Tibial artery (tissue), 4 donors: Measurements from ENCODE around the gene COL15A1.

ENCODE experiments used
- DNase-seq, 2 donors: peaks; one replicate each; pipeline ENCODE4 v3.0.0-alpha.2; 2019
- H3K27ac ChIP-seq, 2 donors: fragments of 200-600 bp; sonication (generic) in 1 of 2; 1 replicate in 1 of 2; 2 replicates in 1 of 2; pipeline ENCODE4 v1.5.1; 2018 to 2019; ENCODE audit warnings: mild to moderate bottlenecking in 1 of 2
- H3K27me3 ChIP-seq, 2 donors: fragments of 200-600 bp; sonication (generic) in 1 of 2; one replicate each; pipeline versions ENCODE4 v1.5.1 to v1.6.0; 2016 to 2019
- H3K36me3 ChIP-seq, 3 donors: fragments of 200-600 bp; sonication (generic) in 2 of 3; one replicate each; pipeline ENCODE4 v1.5.1; 2016 to 2019; ENCODE audit warnings: mild to moderate bottlenecking in 2 of 3
- H3K4me1 ChIP-seq, 4 donors: fragments of 200-600 bp; sonication (generic) in 2 of 4; 1 replicate in 3 of 4; 2 replicates in 1 of 4; pipeline ENCODE4 v1.5.1; 2016 to 2019
- H3K4me3 ChIP-seq, 2 donors: fragments of 200-600 bp; sonication (generic) in 1 of 2; 1 replicate in 1 of 2; 2 replicates in 1 of 2; pipeline ENCODE4 v1.5.1; 2018 to 2019; ENCODE audit warnings: mild to moderate bottlenecking in 2 of 2
- H3K9me3 ChIP-seq, 3 donors: fragments of 200-600 bp; sonication (generic) in 1 of 3; one replicate each; pipeline ENCODE4 v1.5.1; 2016 to 2019
- CTCF ChIP-seq, 2 experiments: fragments of 200-600 bp in 1 of 2; fragments of 450-650 bp in 1 of 2; IDR thresholded peaks; one replicate each; pipeline ENCODE4 v1.5.1; 2017 to 2019; ENCODE audit warnings: antibody characterized with exemption in 2 of 2, mild to moderate bottlenecking in 1 of 2, moderate library complexity in 1 of 2
- intact Hi-C: fragments of 100-400 bp; cut with DNase I; formaldehyde crosslinking; loops from one replicate; pipeline ENCODE4 v1.15.0; 2023; ENCODE audit warnings: low total_unique reads

COL15A1 gene

GRCh38 chr9:98954244-98954610 is 10.5 kb downstream of the COL15A1 start:
- Histone ChIP-seq H3K27me3 (no peaks in the 10 kb centered on the region), H3K4me1 (peaks cover 6 to 41% (median 15%) of the 10 kb centered on the region in 4 donors), H3K36me3 (no peaks in the 10 kb centered on the region), H3K9me3 (peaks cover 0 to 6% (median 0%) of the 10 kb centered on the region in 3 donors), H3K27ac (peak overlapping the region; percentile 24 to 29), H3K4me3 (no peak overlapping the region)
- no peak for DNase-seq
- intact Hi-C loops, result no loop called here
- TF ChIP-seq CTCF (IDR thresholded peaks at IDR 0.05), result no peak

DNA sequence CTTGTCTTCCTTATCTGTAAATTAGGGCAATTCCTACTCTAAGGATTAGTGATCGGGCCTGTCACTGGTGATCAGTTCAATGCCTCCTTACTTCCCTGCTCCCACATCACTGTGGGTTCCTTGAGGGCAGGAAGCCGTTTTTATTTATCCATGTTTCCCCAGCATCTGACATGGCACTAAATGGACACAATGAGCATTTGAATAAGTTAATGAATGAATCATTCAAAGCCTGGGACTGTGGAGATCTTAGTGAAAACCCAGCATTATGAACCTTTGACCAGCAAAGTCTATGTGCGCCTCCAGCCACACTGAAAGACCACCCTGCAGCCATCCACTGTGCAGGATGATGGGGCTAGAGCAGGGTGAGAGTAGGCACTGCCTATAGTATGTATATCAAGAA is 11.6 kb downstream of the COL15A1 start:
- intact Hi-C loops, result no loop called here
- H3K27me3 ChIP-seq, result no peaks in the 10 kb centered on the region
- peak overlapping the region; percentile 40 to 85 for H3K27ac ChIP-seq
- no peak for DNase-seq
- peaks cover 6 to 47% (median 25%) of the 10 kb centered on the region in 4 donors for H3K4me1 ChIP-seq
- H3K9me3 ChIP-seq, result peaks cover 0 to 6% (median 0%) of the 10 kb centered on the region in 3 donors
- TF ChIP-seq CTCF (IDR thresholded peaks at IDR 0.05), result no peak
- no peak overlapping the region for H3K4me3 ChIP-seq
- H3K36me3 ChIP-seq, result no peaks in the 10 kb centered on the region

DNA sequence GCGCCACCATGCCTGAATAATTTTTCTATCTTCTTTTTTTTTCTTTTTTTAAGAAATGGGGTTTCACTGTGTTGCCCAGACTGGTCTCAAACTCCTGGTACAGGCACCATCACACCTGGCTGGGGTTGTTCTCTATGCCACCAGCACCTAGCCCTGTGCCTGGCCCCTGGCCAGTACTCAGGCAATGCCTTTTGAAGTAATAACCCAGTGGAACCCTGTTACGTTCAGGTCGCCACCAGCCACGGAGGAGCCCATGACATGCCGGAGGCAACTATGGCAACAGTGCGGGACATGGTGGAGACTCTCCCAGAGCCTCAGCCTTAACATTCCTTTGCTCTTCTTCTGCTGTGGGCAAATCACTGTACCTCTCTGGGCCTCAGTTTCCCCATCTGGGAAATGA is 14.1 kb downstream of the COL15A1 start:
- no peak for TF ChIP-seq CTCF (IDR thresholded peaks at IDR 0.05)
- Histone ChIP-seq H3K4me3 (no peak overlapping the region), H3K4me1 (peaks cover 6 to 59% (median 47%) of the 10 kb centered on the region in 4 donors), H3K27ac (peak overlapping the region; percentile 85), H3K36me3 (no peaks in the 10 kb centered on the region), H3K27me3 (no peaks in the 10 kb centered on the region), H3K9me3 (peaks cover 0 to 6% (median 0%) of the 10 kb centered on the region in 3 donors)
- intact Hi-C loops, result no loop called here
- DNase-seq, result no peak

GRCh38 chr9:98958271-98958984 is 14.7 kb downstream of the COL15A1 start:
- DNase-seq, result no peak
- peaks cover 6 to 65% (median 53%) of the 10 kb centered on the region in 4 donors for H3K4me1 ChIP-seq
- TF ChIP-seq CTCF (IDR thresholded peaks at IDR 0.05), result no peak
- peak overlapping the region; percentile 85 for H3K27ac ChIP-seq
- intact Hi-C loops, result no loop called here
- H3K4me3 ChIP-seq, result peak overlapping the region; percentile 21 to 32
- no peaks in the 10 kb centered on the region for H3K36me3 ChIP-seq
- H3K9me3 ChIP-seq, result peaks cover 0 to 6% (median 0%) of the 10 kb centered on the region in 3 donors
- H3K27me3 ChIP-seq, result no peaks in the 10 kb centered on the region

DNA sequence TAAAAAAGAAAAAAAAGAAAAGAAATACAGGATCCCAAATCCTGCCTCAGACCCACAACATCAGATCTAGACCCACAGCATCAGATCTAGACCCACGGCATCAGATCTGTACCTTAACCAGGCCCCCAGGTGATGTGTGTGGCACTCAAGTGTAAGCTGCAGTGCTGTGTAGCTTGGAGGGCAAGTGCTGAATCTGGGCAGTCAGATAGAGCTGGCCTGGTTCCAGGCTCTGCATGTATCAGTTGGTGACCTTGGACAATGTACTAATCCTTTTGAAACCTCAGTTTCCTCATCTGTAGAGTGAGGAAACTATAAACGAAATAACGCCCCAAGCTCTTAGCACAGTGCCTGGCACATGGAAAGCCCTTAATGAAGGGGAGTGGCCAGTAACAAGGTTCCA is 16.7 kb downstream of the COL15A1 start:
- Histone ChIP-seq H3K9me3 (peaks cover 0 to 6% (median 0%) of the 10 kb centered on the region in 3 donors), H3K36me3 (no peaks in the 10 kb centered on the region), H3K4me3 (no peak overlapping the region), H3K4me1 (peaks cover 6 to 81% (median 65%) of the 10 kb centered on the region in 4 donors), H3K27ac (peak overlapping the region; percentile 77 to 85), H3K27me3 (no peaks in the 10 kb centered on the region)
- intact Hi-C loops, result no loop called here
- TF ChIP-seq CTCF (IDR thresholded peaks at IDR 0.05), result no peak
- DNase-seq, result no peak
